GM18873 (cell line): ENCODE results near the gene MMAB.

Experiments used
- ATAC-seq: cut with Tn5 transposase; IDR thresholded peaks from one replicate; pipeline ENCODE4 v1.9.1; 2021; ENCODE audit warnings: mild to moderate bottlenecking, moderate library complexity, moderate number of reproducible peaks; ENCODE audit not compliant: unreplicated experiment, low FRiP score

MMAB gene

GRCh38 chr12:109573029-109573913, at the start of gene MMAB, which contains the start of gene MVK:
Gene MMAB, minus strand, starts transcription at chr12:109573504. Its CDS starts 24 bp downstream, at chr12:109573480.
Gene MVK, plus strand, starts transcription at chr12:109573794. Its CDS starts 1,029 bp downstream, at chr12:109574823.
- peak; percentile 91 for ATAC-seq

GRCh38 chr12:109621901-109622364, 48.6 kb upstream of the MMAB start:
- no peak for ATAC-seq

GRCh38 chr12:109621211-109621694, 47.9 kb upstream of the MMAB start:
- ATAC-seq: no peak

GRCh38 chr12:109619002-109619604, 45.8 kb upstream of the MMAB start:
- no peak for ATAC-seq

GRCh38 chr12:109618082-109618481, 44.8 kb upstream of the MMAB start:
- ATAC-seq: no peak

- no peak for ATAC-seq
These were observed 44.2 kb upstream of the MMAB start for GRCh38 chr12:109617491-109617890.

GRCh38 chr12:109615556-109616229, 42.4 kb upstream of the MMAB start:
- no peak for ATAC-seq

- ATAC-seq: no peak
These were observed 40.5 kb upstream of the MMAB start for GRCh38 chr12:109613649-109614455.

GRCh38 chr12:109612975-109613502, 39.7 kb upstream of the MMAB start:
- no peak for ATAC-seq

GRCh38 chr12:109612003-109612402, 38.7 kb upstream of the MMAB start:
- no peak for ATAC-seq

- ATAC-seq: no peak
These were observed 37.9 kb upstream of the MMAB start for GRCh38 chr12:109611223-109611622.

GRCh38 chr12:109610523-109610922, 37.2 kb upstream of the MMAB start:
- no peak for ATAC-seq

- no peak for ATAC-seq
These were observed 36.0 kb upstream of the MMAB start for GRCh38 chr12:109609342-109609741.

- no peak for ATAC-seq
These were observed 35.5 kb upstream of the MMAB start for GRCh38 chr12:109608793-109609192.

GRCh38 chr12:109608270-109608669, 35.0 kb upstream of the MMAB start:
- no peak for ATAC-seq

GRCh38 chr12:109607618-109608017, 34.3 kb upstream of the MMAB start:
- no peak for ATAC-seq

- ATAC-seq: no peak
These were observed 33.2 kb upstream of the MMAB start for GRCh38 chr12:109606320-109607028.

GRCh38 chr12:109605599-109606228, 32.4 kb upstream of the MMAB start:
- no peak for ATAC-seq

- ATAC-seq: no peak
These were observed 31.7 kb upstream of the MMAB start for GRCh38 chr12:109605016-109605415.
